ENCODE results near the gene TBC1D22A. TPM values are rescaled to one million over a fixed set of nuclear protein-coding genes. Genes with fewer than 3 reads are reported as not detected.

The TBC1D22A gene
- total and polyA plus RNA-seq, 9 of the 15 experiments (the other 6 are each of a cell fraction or from before 2014, with no cell fraction given) = 0.20 to 11.5 (median 5.2) TPM

DNA sequence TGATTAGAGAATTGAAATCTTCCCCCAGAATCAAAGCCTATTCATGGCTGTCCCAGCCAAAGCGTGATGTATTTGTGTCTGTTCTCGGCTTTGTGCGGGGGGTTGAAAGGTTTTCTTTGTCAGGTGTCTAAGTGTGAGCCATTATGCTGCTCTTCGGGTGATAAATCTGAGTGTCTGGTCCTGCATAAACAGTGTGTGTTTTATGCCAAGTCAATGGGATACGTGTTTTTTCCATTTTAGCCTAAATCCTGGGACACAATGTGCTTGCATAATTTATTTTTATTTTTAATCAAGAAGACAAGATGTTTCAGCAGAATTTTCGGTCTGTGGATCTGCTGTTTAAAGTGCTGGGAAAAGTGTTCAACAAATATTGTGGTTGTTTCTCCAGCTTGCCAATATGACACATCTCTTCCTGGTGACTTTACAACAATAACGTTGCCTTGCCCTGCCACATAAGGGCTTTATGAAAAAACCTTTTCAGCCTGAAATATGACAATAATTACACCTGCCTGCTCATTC, 267.8 kb downstream of the TBC1D22A start:
- ATAC-seq = no peak
- intact Hi-C loops (cut with micrococcal nuclease) (no loop called here), in situ Hi-C loops (cut with MboI) (no loop called here)
- FAIRE-seq = no peak
- TF ChIP-seq, protein P1, sequence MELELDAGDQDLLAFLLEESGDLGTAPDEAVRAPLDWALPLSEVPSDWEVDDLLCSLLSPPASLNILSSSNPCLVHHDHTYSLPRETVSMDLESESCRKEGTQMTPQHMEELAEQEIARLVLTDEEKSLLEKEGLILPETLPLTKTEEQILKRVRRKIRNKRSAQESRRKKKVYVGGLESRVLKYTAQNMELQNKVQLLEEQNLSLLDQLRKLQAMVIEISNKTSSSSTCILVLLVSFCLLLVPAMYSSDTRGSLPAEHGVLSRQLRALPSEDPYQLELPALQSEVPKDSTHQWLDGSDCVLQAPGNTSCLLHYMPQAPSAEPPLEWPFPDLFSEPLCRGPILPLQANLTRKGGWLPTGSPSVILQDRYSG (tag; conservative IDR thresholded peaks at IDR 0.05; ENCODE audit: low read depth) = no peak
- no peak for TF ChIP-seq YY1 (IDR thresholded peaks at IDR 0.05; ENCODE audit: borderline replicate concordance in 1 of 3, control insufficient read depth in 1 of 3, extremely low read depth in 1 of 3, insufficient read depth in 3 of 3, insufficient read length in 1 of 3, insufficient replicate concordance in 2 of 3, low read depth in 1 of 3, low read length in 2 of 3)
- TF ChIP-seq NFRKB (IDR thresholded peaks at IDR 0.05; ENCODE audit: low read depth) = no peak
- no peak for TF ChIP-seq ZNF586 (CRISPR knock-in tag; conservative IDR thresholded peaks at IDR 0.05)
- no peak for TF ChIP-seq ZSCAN29 (IDR thresholded peaks at IDR 0.05)
- no peak for TF ChIP-seq ZNF696 (CRISPR knock-in tag; conservative IDR thresholded peaks at IDR 0.05)
- no peak for TF ChIP-seq ZNF512 (tag; IDR thresholded peaks at IDR 0.05)
- TF ChIP-seq KLF16 (IDR thresholded peaks at IDR 0.05) = no peak
- no peak for TF ChIP-seq FOSL1 (tag; conservative IDR thresholded peaks at IDR 0.05)
- no peak for TF ChIP-seq PCBP1 (IDR thresholded peaks at IDR 0.05; ENCODE audit: low read depth, low read length, poor library complexity, severe bottlenecking)
- TF ChIP-seq HMG20B (CRISPR knock-in tag; IDR thresholded peaks at IDR 0.05) = no peak
- no peak for TF ChIP-seq MIER1 (IDR thresholded peaks at IDR 0.05; ENCODE audit: low read depth)
- no peak for TF ChIP-seq THAP12 (CRISPR knock-in tag; IDR thresholded peaks at IDR 0.05)
- TF ChIP-seq EWSR1 (IDR thresholded peaks at IDR 0.05; ENCODE audit: borderline replicate concordance, low read depth, partially characterized antibody) = no peak
- TF ChIP-seq, protein P2, sequence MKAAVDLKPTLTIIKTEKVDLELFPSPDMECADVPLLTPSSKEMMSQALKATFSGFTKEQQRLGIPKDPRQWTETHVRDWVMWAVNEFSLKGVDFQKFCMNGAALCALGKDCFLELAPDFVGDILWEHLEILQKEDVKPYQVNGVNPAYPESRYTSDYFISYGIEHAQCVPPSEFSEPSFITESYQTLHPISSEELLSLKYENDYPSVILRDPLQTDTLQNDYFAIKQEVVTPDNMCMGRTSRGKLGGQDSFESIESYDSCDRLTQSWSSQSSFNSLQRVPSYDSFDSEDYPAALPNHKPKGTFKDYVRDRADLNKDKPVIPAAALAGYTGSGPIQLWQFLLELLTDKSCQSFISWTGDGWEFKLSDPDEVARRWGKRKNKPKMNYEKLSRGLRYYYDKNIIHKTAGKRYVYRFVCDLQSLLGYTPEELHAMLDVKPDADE (conservative IDR thresholded peaks at IDR 0.05; ENCODE audit: control insufficient read depth, low read depth, low read length) = no peak
- TF ChIP-seq THRAP3 (IDR thresholded peaks at IDR 0.05; ENCODE audit: borderline replicate concordance) = no peak
- no peak for TF ChIP-seq ZNF274 (IDR thresholded peaks at IDR 0.05; ENCODE audit: borderline replicate concordance, low read depth, low read length)
- Histone ChIP-seq H3K9ac (ENCODE audit: insufficient read depth in 1 of 2, low read depth in 2 of 2, low read length in 2 of 2) (no peak overlapping the region), H3K79me2 (ENCODE audit: control insufficient read depth, insufficient read depth, low read length) (no peaks in the 10 kb centered on the region), H3K36me3 (ENCODE audit: control insufficient read depth, insufficient read depth, low read length) (no peaks in the 10 kb centered on the region), H4K20me1 (replicated peaks; ENCODE audit: control insufficient read depth, insufficient read depth, low read length) (no peaks in the 10 kb centered on the region; the same call in 1 of the 2 replicates), H3K9me3 (replicated peaks; ENCODE audit: control insufficient read depth, insufficient read depth, low read depth, low read length) (no peaks in the 10 kb centered on the region), H3K4me3 (no peak overlapping the region), H2AFZ (ENCODE audit: low read depth, low read length) (no peak overlapping the region), H3K9me1 (ENCODE audit: control insufficient read depth, insufficient read depth, low read length) (no peaks in the 10 kb centered on the region), H3K4me2 (ENCODE audit: insufficient read depth, low read length) (no peak overlapping the region), H3K4me1 (replicated peaks in 1 of 2; ENCODE audit: control insufficient read depth in 2 of 2, insufficient read depth in 2 of 2, low read length in 2 of 2) (peaks cover 0 to 18% of the 10 kb centered on the region in 2 experiments; a peak in 2 of 5 replicates), H3K27me3 (ENCODE audit: control insufficient read depth in 2 of 2, insufficient read depth in 2 of 2, low read length in 2 of 2) (no peaks in the 10 kb centered on the region), H3K27ac (ENCODE audit: extremely low read depth, low read depth, low read length) (no peak overlapping the region)
- 57% methylated on average over 7 of the region's 7 CpGs for WGBS (ENCODE audit: insufficient coverage, low coverage, missing lambda C conversion rate)
- no peak for DNase-seq (ENCODE audit: extremely low read depth in 1 of 4, low spot score in 3 of 4)
- ChIA-PET CTCF (ENCODE audit: low intra/inter-chr PET ratio) (no interaction called here), POLR2A (no interaction called here)
- BruUV-seq (replicated peaks) = no TSS peak

Data from K562 (cell line).